CD4-positive, alpha-beta T cell treated with Interleukin-17A for 4 hours (primary cell): ENCODE results near the gene PDCD6IP.
A peak's percentile ranks its signal among the peaks of the same experiment; 100 is the strongest.
"Not testable (repeated sequence)": the region's sequence is repeated elsewhere in the genome, so short reads cannot be mapped to it uniquely, and the experiment has no call there.

Source experiments
- DNase-seq: peaks from one replicate; pipeline ENCODE4 v3.0.0-alpha.2; 2020; ENCODE audit warnings: mixed read lengths

PDCD6IP gene

GRCh38 chr3:33798418-33799201, at the start of gene PDCD6IP:
Gene PDCD6IP, plus strand, starts transcription at chr3:33798630. Its CDS starts 99 bp downstream, at chr3:33798729.
- peak; percentile 91 for DNase-seq

GRCh38 chr3:33749546-33750210, 48.8 kb upstream of the PDCD6IP start:
- no peak for DNase-seq

- no peak for DNase-seq
These were observed 48.2 kb upstream of the PDCD6IP start for GRCh38 chr3:33750211-33750548.

GRCh38 chr3:33751336-33751735, 47.1 kb upstream of the PDCD6IP start:
- no peak for DNase-seq

- not testable (repeated sequence) for DNase-seq
These were observed 44.0 kb upstream of the PDCD6IP start for GRCh38 chr3:33754391-33754790.

- DNase-seq: no peak
These were observed 40.1 kb upstream of the PDCD6IP start for GRCh38 chr3:33758281-33758680.

- no peak for DNase-seq
These were observed 39.6 kb upstream of the PDCD6IP start for GRCh38 chr3:33758864-33759263.

- DNase-seq: no peak
These were observed 29.7 kb upstream of the PDCD6IP start for GRCh38 chr3:33768578-33769330.

- no peak for DNase-seq
These were observed 24.8 kb upstream of the PDCD6IP start for GRCh38 chr3:33773637-33774036.

GRCh38 chr3:33775363-33775762, 23.1 kb upstream of the PDCD6IP start:
- DNase-seq: no peak

- no peak for DNase-seq
These were observed 20.4 kb upstream of the PDCD6IP start for GRCh38 chr3:33777996-33778395.

GRCh38 chr3:33779751-33780150, 18.7 kb upstream of the PDCD6IP start:
- DNase-seq: no peak

- not testable (repeated sequence) for DNase-seq
These were observed 17.0 kb upstream of the PDCD6IP start for GRCh38 chr3:33781413-33781812.

- DNase-seq: no peak
These were observed 11.7 kb upstream of the PDCD6IP start for GRCh38 chr3:33786565-33787327.

GRCh38 chr3:33787328-33788009, 11.0 kb upstream of the PDCD6IP start:
- DNase-seq: peak; percentile 73

- DNase-seq: no peak
These were observed 9.1 kb upstream of the PDCD6IP start for GRCh38 chr3:33789183-33789954.

GRCh38 chr3:33790091-33790490, 8.3 kb upstream of the PDCD6IP start:
- no peak for DNase-seq

- no peak for DNase-seq
These were observed 6.8 kb upstream of the PDCD6IP start for GRCh38 chr3:33791477-33792166.

GRCh38 chr3:33792167-33792892, 6.1 kb upstream of the PDCD6IP start:
- DNase-seq: no peak

- no peak for DNase-seq
These were observed 3.3 kb upstream of the PDCD6IP start for GRCh38 chr3:33795131-33795530.
